GM18868 (cell line): ENCODE results near the gene NCOA3.
"Not testable (repeated sequence)": the region's sequence is repeated elsewhere in the genome, so short reads cannot be mapped to it uniquely, and the experiment has no call there.

Experiments
- ATAC-seq: cut with Tn5 transposase; IDR thresholded peaks from one replicate; pipeline ENCODE4 v1.9.1; 2021; ENCODE audit warnings: mild to moderate bottlenecking, moderate library complexity; ENCODE audit not compliant: unreplicated experiment

Gene NCOA3

GRCh38 chr20:47534405-47534804 lies 32.7 kb downstream of the NCOA3 start:
- ATAC-seq: no peak

GRCh38 chr20:47535088-47535487 lies 33.4 kb downstream of the NCOA3 start:
- no peak for ATAC-seq

- no peak for ATAC-seq
These were observed 34.3 kb downstream of the NCOA3 start for GRCh38 chr20:47535994-47536393.

- no peak for ATAC-seq
These were observed 39.0 kb downstream of the NCOA3 start for GRCh38 chr20:47540443-47541354.

GRCh38 chr20:47541355-47541922 lies 39.8 kb downstream of the NCOA3 start:
- ATAC-seq: no peak

GRCh38 chr20:47543006-47543431 lies 41.3 kb downstream of the NCOA3 start:
- no peak for ATAC-seq

- no peak for ATAC-seq
These were observed 42.6 kb downstream of the NCOA3 start for GRCh38 chr20:47544240-47544639.

- no peak for ATAC-seq
These were observed 43.2 kb downstream of the NCOA3 start for GRCh38 chr20:47544852-47545251.

GRCh38 chr20:47545499-47545898 lies 43.8 kb downstream of the NCOA3 start:
- ATAC-seq: no peak

- ATAC-seq: no peak
These were observed 44.7 kb downstream of the NCOA3 start for GRCh38 chr20:47546184-47547033.

- ATAC-seq: no peak
These were observed 45.3 kb downstream of the NCOA3 start for GRCh38 chr20:47547034-47547387.

- no peak for ATAC-seq
These were observed 48.0 kb downstream of the NCOA3 start for GRCh38 chr20:47549671-47550070.

GRCh38 chr20:47551222-47551621 lies 49.5 kb downstream of the NCOA3 start:
- ATAC-seq: no peak

- ATAC-seq: no peak
These were observed 50.2 kb downstream of the NCOA3 start for GRCh38 chr20:47551841-47552240.

- ATAC-seq: no peak
These were observed 51.3 kb downstream of the NCOA3 start for GRCh38 chr20:47552996-47553395.

GRCh38 chr20:47553594-47554235 lies 52.0 kb downstream of the NCOA3 start:
- not testable (repeated sequence) for ATAC-seq

- ATAC-seq: not testable (repeated sequence)
These were observed 52.6 kb downstream of the NCOA3 start for GRCh38 chr20:47554283-47554682.

- ATAC-seq: no peak
These were observed 55.5 kb downstream of the NCOA3 start for GRCh38 chr20:47557218-47557617.

GRCh38 chr20:47557791-47558190 lies 56.1 kb downstream of the NCOA3 start:
- ATAC-seq: no peak

GRCh38 chr20:47558295-47559066 lies 56.8 kb downstream of the NCOA3 start:
- no peak for ATAC-seq
